Endothelial cell of umbilical vein (primary cell): ENCODE data around the gene GPRIN1. TPM values are rescaled to one million over a fixed set of nuclear protein-coding genes. Genes with fewer than 3 reads are reported as not detected.

Experiments used
- BruUV-seq: library from RNA; stranded (reverse); fragments of 400-500 nt; replicated peaks from 2 replicates; lab custom pipeline; 2021; lab: Mats Ljungman, UMichigan
- CTCF ChIA-PET: fragments of 300-600, 350-600 bp; sonication (Branson Sonifier 250); formaldehyde crosslinking; loops from one replicate; lab custom pipeline; 2021; ENCODE audit warnings: antibody characterized with exemption, inconsistent platforms; lab: Charles Lee
- POLR2A ChIA-PET: fragments of 300-600, 350-600 bp; sonication (Branson Sonifier 250); formaldehyde crosslinking; loops from one replicate; lab custom pipeline; 2021; ENCODE audit warnings: antibody characterized with exemption, inconsistent platforms; lab: Charles Lee
- DNase-seq: peaks from one replicate; pipeline ENCODE4 v3.0.0-alpha.2; 2011; ENCODE audit warnings: low read depth, low spot score
- FAIRE-seq: peaks from 2 replicates; lab custom pipeline; 2011; peaks lifted over from hg19 to GRCh38; lab: Jason Lieb, UNC
- H2AFZ ChIP-seq: 2 replicates; pipeline ENCODE4 v1.6.0; 2012; ENCODE audit warnings: low read depth, low read length, control low read depth, inconsistent platforms
- H3K27ac ChIP-seq: 2 replicates; pipeline ENCODE4 v1.5.1; 2011; ENCODE audit warnings: low read depth, mild to moderate bottlenecking, control low read depth, low read length, moderate library complexity; ENCODE audit not compliant: insufficient read depth
- H3K27me3 ChIP-seq, 2 experiments: 2 replicates each; pipeline versions ENCODE4 v1.6.0 to v1.6.1; 2011; ENCODE audit warnings: low read length in 2 of 2, mixed read lengths in 1 of 2; ENCODE audit not compliant: control insufficient read depth in 2 of 2, insufficient read depth in 2 of 2
- H3K36me3 ChIP-seq, 2 experiments: 2 replicates in 1 of 2; 3 replicates in 1 of 2; pipeline ENCODE4 v1.5.1; 2011; ENCODE audit warnings: low read length in 2 of 2, mild to moderate bottlenecking in 1 of 2, moderate library complexity in 1 of 2; ENCODE audit not compliant: control insufficient read depth in 2 of 2, insufficient read depth in 2 of 2; ENCODE audit errors: extremely low read depth in 1 of 2
- H3K4me1 ChIP-seq: 3 replicates; pipeline ENCODE4 v1.5.1; 2011; ENCODE audit warnings: mild to moderate bottlenecking, low read length; ENCODE audit not compliant: control insufficient read depth, insufficient read depth; ENCODE audit errors: extremely low read depth
- H3K4me2 ChIP-seq: 2 replicates; pipeline ENCODE4 v1.6.1; 2011; ENCODE audit warnings: low read length, control low read depth, mixed read lengths; ENCODE audit not compliant: insufficient read depth
- H3K4me3 ChIP-seq, 3 experiments: fragments of 200-600 bp in 1 of 3; sonication (generic), shearing (Covaris generic) in 1 of 3; replicated peaks in 1 of 3; 2 replicates each; pipeline ENCODE4 v1.5.1; 2011 to 2016; ENCODE audit warnings: control low read depth in 3 of 3, low read length in 3 of 3, mild to moderate bottlenecking in 2 of 3, inconsistent platforms in 1 of 3, low read depth in 1 of 3, moderate library complexity in 1 of 3; ENCODE audit not compliant: insufficient read depth in 1 of 3
- H3K79me2 ChIP-seq: 2 replicates; pipeline ENCODE4 v1.6.0; 2012; ENCODE audit warnings: low read length, inconsistent platforms; ENCODE audit not compliant: control insufficient read depth, insufficient read depth
- H3K9ac ChIP-seq: replicated peaks from 2 replicates; pipeline ENCODE3; 2011; ENCODE audit warnings: low read length, control low read depth; ENCODE audit not compliant: insufficient read depth; ENCODE audit errors: extremely low read depth
- H3K9me1 ChIP-seq: replicated peaks from 3 replicates; pipeline ENCODE4 v1.6.0; 2011; ENCODE audit warnings: mild to moderate bottlenecking, low read length; ENCODE audit not compliant: control insufficient read depth, insufficient read depth; ENCODE audit errors: extremely low read depth
- H3K9me3 ChIP-seq: replicated peaks from 2 replicates; pipeline ENCODE4 v1.5.1; 2012; ENCODE audit warnings: low read length, inconsistent platforms; ENCODE audit not compliant: control insufficient read depth, insufficient read depth
- H4K20me1 ChIP-seq: replicated peaks from 2 replicates; pipeline ENCODE3; 2011; ENCODE audit warnings: mild to moderate bottlenecking, low read length; ENCODE audit not compliant: control insufficient read depth, insufficient read depth; ENCODE audit errors: extremely low read depth
- EZH2 ChIP-seq: IDR thresholded peaks from 2 replicates; pipeline ENCODE4 v1.6.1; 2012; ENCODE audit warnings: borderline replicate concordance, low read depth, mild to moderate bottlenecking, moderate library complexity, low read length, inconsistent platforms; ENCODE audit not compliant: severe bottlenecking
- FOS ChIP-seq: IDR thresholded peaks from 2 replicates; pipeline ENCODE4 v1.6.1; 2011; ENCODE audit warnings: mild to moderate bottlenecking, low read length, moderate library complexity, borderline replicate concordance; ENCODE audit not compliant: insufficient read depth
- GATA2 ChIP-seq: IDR thresholded peaks from 2 replicates; pipeline ENCODE4 v1.7.0; 2011; ENCODE audit warnings: low read depth, mild to moderate bottlenecking, moderate library complexity, mixed read lengths, low read length; ENCODE audit not compliant: insufficient read length, insufficient read depth
- JUN ChIP-seq: IDR thresholded peaks from 2 replicates; pipeline ENCODE4 v1.6.1; 2011; ENCODE audit warnings: borderline replicate concordance, low read depth; ENCODE audit not compliant: insufficient read length, insufficient read depth
- MAX ChIP-seq: IDR thresholded peaks from 2 replicates; pipeline ENCODE4 v1.6.1; 2011; ENCODE audit not compliant: insufficient read depth, insufficient read length
- MYC ChIP-seq: IDR thresholded peaks from one replicate; pipeline ENCODE4 v1.6.1; 2011; ENCODE audit warnings: mild to moderate bottlenecking, low read depth, low read length
- POLR2A ChIP-seq: IDR thresholded peaks from 2 replicates; pipeline ENCODE4 v1.6.1; 2012; ENCODE audit warnings: low read depth, mild to moderate bottlenecking, control low read depth, low read length
- POLR2AphosphoS5 ChIP-seq: IDR thresholded peaks from 2 replicates; pipeline ENCODE4 v1.6.1; 2012; ENCODE audit warnings: low read depth, mild to moderate bottlenecking, control low read depth, low read length, moderate library complexity; ENCODE audit not compliant: insufficient read depth
- dilution Hi-C: fragments of 300-500 bp; cut with MboI; formaldehyde crosslinking; loops from one replicate; pipeline ENCODE4 v1.15.0; 2019; ENCODE audit warnings: low sequenced_read_pairs; ENCODE audit not compliant: extremely low pct_ligation_motif_present
- intact Hi-C: fragments of 100-400 bp; cut with micrococcal nuclease; formaldehyde crosslinking; loops from one replicate; pipeline ENCODE4 v1.10.0; 2022
- polyA plus RNA-seq, 4 experiments: library from polyadenylated mRNA; depleted of rRNA in 3 of 4; stranded (reverse) in 3 of 4; unstranded in 1 of 4; fragments of >200 nt; gene quantifications; 2 replicates each; pipeline versions ENCODE4 v1.2.1 to v1.2.3, GENCODE V29; 2011 to 2012; ENCODE audit warnings: missing spikeins in 1 of 4
- total RNA-seq: library from RNA; stranded (reverse); gene quantifications from 2 replicates; pipeline ENCODE4 v1.2.3, GENCODE V29; 2021

Gene GPRIN1
- total and polyA plus RNA-seq, 2 donors (not counting 3 experiments of a cell fraction or from before 2014, with no cell fraction given) = 2.4 to 10.4 TPM

- no peak for TF ChIP-seq POLR2A
- TF ChIP-seq MAX = no peak
- no peak for TF ChIP-seq GATA2
- BruUV-seq = no TSS peak
- no peak overlapping the region for H3K9ac ChIP-seq
- no peaks in the 10 kb centered on the region for H3K79me2 ChIP-seq
- H3K9me3 ChIP-seq = no peaks in the 10 kb centered on the region
- intact Hi-C loops (no loop called here), dilution Hi-C loops (no loop called here)
- no peak for FAIRE-seq
- no peaks in the 10 kb centered on the region for H3K36me3 ChIP-seq
- no peak overlapping the region for H2AFZ ChIP-seq
- H3K4me1 ChIP-seq = no peaks in the 10 kb centered on the region
- no peaks in the 10 kb centered on the region for H4K20me1 ChIP-seq
- ChIA-PET POLR2A (no interaction called here), CTCF (no interaction called here)
- H3K9me1 ChIP-seq = no peaks in the 10 kb centered on the region
- no peak overlapping the region for H3K27ac ChIP-seq
- DNase-seq = no peak
- H3K4me3 ChIP-seq = no peak overlapping the region
- H3K27me3 ChIP-seq = peaks cover 0 to 1% of the 10 kb centered on the region in 2 experiments
- no peak overlapping the region for H3K4me2 ChIP-seq
These were observed 44.1 kb downstream of the GPRIN1 start for GRCh38 chr5:176565760-176566288.

- no peaks in the 10 kb centered on the region for H3K9me3 ChIP-seq
- TF ChIP-seq POLR2AphosphoS5 (no peak), POLR2A (no peak), JUN (no peak), EZH2 (no peak), MYC (no peak), GATA2 (no peak), FOS (no peak), MAX (no peak)
- no peaks in the 10 kb centered on the region for H3K79me2 ChIP-seq
- peaks cover 0 to 2% of the 10 kb centered on the region in 2 experiments for H3K27me3 ChIP-seq
- no peaks in the 10 kb centered on the region for H3K4me1 ChIP-seq
- no peaks in the 10 kb centered on the region for H3K9me1 ChIP-seq
- H4K20me1 ChIP-seq = no peaks in the 10 kb centered on the region
- no peak overlapping the region for H3K4me3 ChIP-seq
- POLR2A ChIA-PET = no interaction called here
- BruUV-seq = no TSS peak
- CTCF ChIA-PET = interaction anchor here (0.5 kb wide), 1 partner anchor 442 kb away, joined by 4 read pairs; the partner anchor contains the start of gene UIMC1
- intact Hi-C loops (no loop called here), dilution Hi-C loops (no loop called here)
- H3K36me3 ChIP-seq = no peaks in the 10 kb centered on the region
- H3K9ac ChIP-seq = no peak overlapping the region
- no peak for DNase-seq
- H3K27ac ChIP-seq = no peak overlapping the region
- H2AFZ ChIP-seq = no peak overlapping the region
- FAIRE-seq = no peak
- no peak overlapping the region for H3K4me2 ChIP-seq
These were observed 46.0 kb downstream of the GPRIN1 start for GRCh38 chr5:176564002-176564401.
